Measurements from ENCODE around the gene RPS21.
"Not testable (repeated sequence)": the region's sequence is repeated elsewhere in the genome, so short reads cannot be mapped to it uniquely, and the experiment has no call there.

RPS21 gene

DNA sequence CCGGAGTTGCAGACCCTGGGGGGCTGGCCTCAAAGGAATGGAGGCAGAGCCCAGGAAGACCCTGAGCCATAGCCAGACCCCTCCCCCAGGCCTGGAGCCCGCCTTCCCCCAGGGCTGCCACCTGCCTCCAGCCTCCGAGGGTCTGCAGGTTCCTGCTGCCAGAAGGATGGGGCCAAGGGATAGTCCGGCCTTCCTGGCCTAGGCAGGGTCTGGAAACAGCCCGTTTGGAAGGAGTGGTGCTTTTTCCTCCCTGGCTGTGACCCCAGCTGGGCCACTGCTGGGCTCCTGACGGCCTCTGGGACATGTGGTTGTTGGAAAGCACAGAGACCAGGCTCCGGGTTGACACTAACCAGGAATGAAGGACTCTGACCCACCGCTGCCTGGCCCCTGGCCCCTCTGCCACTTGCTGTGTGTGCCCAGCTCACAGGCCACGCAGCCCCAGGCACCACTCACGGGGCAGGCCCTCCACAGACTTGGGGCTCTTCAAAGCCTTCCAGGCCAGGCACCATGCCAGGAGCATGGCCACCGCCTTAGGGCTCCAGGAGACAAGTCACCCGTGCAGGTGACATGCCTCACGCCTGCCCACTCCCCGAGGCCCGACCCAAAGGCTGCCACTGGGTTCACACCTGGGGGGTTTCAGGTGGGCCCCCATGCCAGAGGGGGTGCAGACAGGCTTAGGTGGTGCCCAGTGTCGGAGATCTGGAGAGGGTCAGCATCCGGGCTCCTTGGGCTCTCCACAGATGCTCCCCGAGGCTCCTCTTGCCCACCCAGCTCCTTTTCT lies 15.9 kb upstream of the RPS21 start:
- Histone ChIP-seq H3K4me1 (ENCODE audit: insufficient read depth, low read length) (peaks cover 39% of the 10 kb centered on the region), H3K27me3 (ENCODE audit: insufficient read depth, low read length) (no peaks in the 10 kb centered on the region), H2AFZ (ENCODE audit: low read depth, low read length) (no peak overlapping the region), H3K36me3 (ENCODE audit: insufficient read depth, low read length) (no peaks in the 10 kb centered on the region), H3K9me3 (ENCODE audit: low read length) (peaks cover 5% of the 10 kb centered on the region), H3K4me3 (ENCODE audit: low read length) (no peak overlapping the region)

DNA sequence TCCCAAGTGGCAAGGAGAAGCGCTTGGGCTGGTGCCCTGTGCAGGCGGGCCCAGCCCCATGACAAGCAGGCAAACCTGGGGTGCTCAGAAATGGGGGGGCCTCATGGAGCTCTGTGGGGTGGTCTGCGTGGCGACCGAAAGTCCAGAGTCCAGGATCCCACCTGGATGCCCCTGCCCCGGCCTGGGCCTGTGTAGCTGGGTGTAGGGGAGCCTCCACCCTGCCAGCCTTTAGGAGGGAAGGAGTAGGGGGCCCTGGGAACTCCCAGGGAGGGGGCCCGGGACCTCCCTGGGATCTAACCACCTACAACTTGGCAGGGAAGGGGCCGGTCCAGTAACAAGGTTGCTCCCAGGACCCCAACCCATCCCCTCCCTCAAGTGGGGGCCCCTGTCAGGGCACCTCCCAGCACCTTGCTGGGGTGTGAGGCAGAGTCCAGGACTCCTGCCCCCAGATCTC lies 15.3 kb upstream of the RPS21 start:
- peaks cover 40% of the 10 kb centered on the region for H3K4me1 ChIP-seq (ENCODE audit: insufficient read depth, low read length)
- H3K36me3 ChIP-seq (ENCODE audit: insufficient read depth, low read length) = no peaks in the 10 kb centered on the region
- H3K9me3 ChIP-seq (ENCODE audit: low read length) = peaks cover 5% of the 10 kb centered on the region
- no peaks in the 10 kb centered on the region for H3K27me3 ChIP-seq (ENCODE audit: insufficient read depth, low read length)
- H2AFZ ChIP-seq (ENCODE audit: low read depth, low read length) = no peak overlapping the region
- H3K4me3 ChIP-seq (ENCODE audit: low read length) = no peak overlapping the region

DNA sequence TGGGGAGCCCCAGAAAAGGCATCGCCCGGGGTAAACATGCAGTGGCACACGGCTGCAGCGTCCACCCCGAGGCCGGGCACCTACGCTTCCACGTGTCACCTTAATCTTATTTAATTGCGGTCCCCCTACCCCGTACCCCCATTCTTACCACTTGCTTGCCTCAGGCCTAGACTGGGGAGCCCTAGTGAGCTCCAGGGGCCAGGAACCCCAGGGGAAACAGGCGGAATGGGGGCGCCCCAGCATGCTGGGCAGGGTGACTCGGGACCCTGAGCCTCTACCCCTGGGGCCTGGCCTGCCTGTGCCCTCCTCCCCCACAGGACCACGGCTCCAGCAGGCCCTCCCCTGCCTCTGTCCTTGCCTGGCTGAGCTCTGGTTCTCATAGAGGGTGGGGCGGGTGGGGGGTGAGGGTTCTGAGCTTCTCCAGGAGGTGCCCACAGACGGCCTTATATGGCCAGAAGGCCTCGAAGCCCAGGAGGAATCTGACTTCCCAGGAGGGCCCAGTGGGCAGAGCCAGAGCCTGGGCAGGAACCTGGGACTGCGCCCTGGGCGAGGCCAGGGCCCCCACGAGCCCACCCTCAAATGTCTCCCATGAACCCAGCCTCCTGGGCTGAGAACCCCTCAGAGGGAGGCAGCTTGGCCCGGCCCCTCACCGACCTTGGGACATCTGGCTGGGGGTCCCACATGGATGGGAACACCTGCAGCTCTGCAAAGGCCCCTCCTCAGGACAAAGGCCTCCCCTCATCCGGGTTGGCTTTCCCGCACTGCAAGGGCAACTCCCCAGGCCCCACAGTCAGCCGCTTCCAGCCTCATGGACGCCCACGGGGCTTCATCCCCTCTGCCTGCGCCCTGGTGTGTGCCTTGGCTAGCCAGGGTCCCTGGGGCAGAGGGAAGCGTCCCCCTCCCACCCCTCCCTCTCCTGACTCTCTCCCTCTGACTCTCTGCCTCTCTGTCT lies 14.6 kb upstream of the RPS21 start:
- Histone ChIP-seq H3K27me3 (ENCODE audit: insufficient read depth, low read length) (no peaks in the 10 kb centered on the region), H2AFZ (ENCODE audit: low read depth, low read length) (no peak overlapping the region), H3K9me3 (ENCODE audit: low read length) (peaks cover 5% of the 10 kb centered on the region), H3K4me1 (ENCODE audit: insufficient read depth, low read length) (peaks cover 40% of the 10 kb centered on the region), H3K4me3 (ENCODE audit: low read length) (no peak overlapping the region), H3K36me3 (ENCODE audit: insufficient read depth, low read length) (no peaks in the 10 kb centered on the region)

DNA sequence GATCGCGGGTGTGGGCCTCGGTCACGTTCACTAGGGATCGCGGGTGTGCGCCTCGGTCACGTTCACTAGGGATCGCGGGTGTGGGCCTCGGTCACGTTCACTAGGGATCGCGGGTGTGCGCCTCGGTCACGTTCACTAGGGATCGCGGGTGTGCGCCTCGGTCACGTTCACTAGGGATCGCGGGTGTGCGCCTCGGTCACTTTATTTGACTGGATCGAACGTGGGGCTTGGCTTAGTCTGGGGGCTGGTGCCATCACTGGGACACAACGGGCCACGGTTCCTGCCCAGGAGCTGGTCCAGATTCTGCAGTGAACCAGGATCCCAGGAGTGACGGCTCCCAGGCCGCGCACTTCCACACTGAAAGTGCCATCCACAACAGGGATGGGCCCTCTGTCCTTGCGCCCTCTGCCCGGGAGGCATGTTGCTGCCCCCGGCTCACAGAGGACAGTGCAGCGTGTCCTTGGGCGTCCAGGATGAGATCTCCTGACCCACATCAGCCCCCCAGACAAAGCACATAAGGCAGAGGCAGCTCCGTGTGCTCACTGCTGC lies 13.2 kb upstream of the RPS21 start:
- peaks cover 26% of the 10 kb centered on the region for H3K4me1 ChIP-seq (ENCODE audit: insufficient read depth, low read length)
- H3K27me3 ChIP-seq (ENCODE audit: insufficient read depth, low read length); H3K4me3 ChIP-seq (ENCODE audit: low read length); H3K36me3 ChIP-seq (ENCODE audit: insufficient read depth, low read length); H2AFZ ChIP-seq (ENCODE audit: low read depth, low read length); H3K9me3 ChIP-seq (ENCODE audit: low read length): not testable (repeated sequence)

DNA sequence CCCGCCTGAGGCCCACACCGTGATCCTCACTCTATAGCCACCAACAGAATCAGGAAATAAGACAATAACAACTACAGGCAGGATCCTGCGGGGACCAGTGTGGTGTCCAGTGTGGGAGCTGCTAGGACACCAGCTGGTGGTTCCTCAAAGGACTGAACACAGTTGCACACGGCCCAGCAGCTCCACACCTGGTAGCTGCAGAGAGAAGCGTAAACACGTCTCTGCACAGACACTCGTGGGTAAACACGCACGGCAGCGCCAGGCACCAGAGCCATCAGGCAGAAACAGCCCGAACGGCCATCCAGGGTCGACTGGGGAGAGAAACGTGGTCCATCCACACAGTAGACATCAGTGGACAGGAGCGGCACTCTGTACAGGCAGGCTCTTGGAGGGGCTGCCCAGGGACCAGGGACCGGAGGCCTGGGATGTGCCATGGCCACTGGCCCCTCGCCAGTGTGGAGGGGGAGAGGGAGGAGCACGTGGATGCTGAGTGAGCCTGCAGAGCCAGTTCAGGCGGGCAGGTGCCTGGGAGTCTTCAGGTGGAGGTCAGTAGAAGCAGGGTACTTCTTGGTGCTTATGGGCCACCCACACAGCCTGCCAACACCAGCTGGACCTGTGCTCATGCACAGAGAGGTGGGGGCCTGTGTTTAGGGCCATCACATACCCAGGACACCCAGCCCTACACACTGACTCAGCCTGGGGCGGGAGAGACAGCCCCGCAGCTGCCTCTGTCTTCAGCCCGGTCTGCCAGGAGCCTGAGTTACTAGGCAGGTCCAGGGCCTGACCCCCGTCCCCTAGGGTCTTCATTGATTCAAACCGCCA lies 12.4 kb upstream of the RPS21 start:
- H3K4me3 ChIP-seq (ENCODE audit: low read length) = no peak overlapping the region
- peaks cover 5% of the 10 kb centered on the region for H3K9me3 ChIP-seq (ENCODE audit: low read length)
- H3K36me3 ChIP-seq (ENCODE audit: insufficient read depth, low read length) = no peaks in the 10 kb centered on the region
- peaks cover 19% of the 10 kb centered on the region for H3K4me1 ChIP-seq (ENCODE audit: insufficient read depth, low read length)
- no peak overlapping the region for H2AFZ ChIP-seq (ENCODE audit: low read depth, low read length)
- no peaks in the 10 kb centered on the region for H3K27me3 ChIP-seq (ENCODE audit: insufficient read depth, low read length)

DNA sequence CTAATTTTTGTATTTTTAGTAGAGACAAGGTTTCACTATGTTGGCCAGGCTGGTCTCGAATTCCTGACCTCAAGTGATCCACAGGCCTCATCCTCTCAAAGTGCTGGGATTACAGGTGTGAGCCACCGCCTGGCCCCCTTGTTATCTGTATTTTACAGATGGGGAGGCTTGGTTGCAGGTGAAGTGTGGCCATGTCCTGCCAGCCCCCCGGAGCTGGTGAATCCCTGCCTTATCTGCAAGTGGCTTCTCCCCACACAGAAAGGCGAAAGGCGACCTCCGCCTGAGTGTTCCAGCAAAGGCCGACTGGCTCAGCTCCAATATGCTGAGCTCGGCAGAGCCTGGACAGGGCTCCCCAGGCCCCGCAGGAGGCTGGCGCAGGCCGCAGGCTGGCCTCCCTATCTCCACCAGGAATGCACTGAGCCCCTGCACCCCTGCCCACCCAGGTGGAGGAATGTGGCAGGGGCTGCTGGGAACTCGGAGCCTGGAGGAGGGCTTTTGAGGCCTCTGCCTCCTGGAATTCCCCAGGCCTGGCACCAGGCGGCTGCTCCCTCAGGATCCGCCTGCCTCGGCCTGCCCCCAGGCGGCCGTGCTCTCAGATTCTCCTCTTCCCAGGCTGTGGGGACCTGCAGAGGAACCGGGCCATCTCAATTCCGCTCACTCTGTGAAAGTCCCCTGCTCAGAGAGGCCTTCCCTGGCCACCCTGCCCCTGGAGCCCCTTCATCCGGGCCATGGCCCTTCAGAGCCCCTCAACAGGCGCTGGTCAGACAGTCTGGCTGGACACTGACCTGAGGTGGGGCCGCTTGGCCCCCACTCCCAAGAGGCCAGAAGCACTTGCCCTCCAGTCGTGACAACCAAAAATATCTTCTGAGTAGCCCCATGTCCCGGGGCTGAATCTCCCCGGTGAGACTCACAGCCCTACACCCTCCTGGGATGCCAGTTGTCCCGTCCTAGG lies 10.5 kb upstream of the RPS21 start:
- H3K4me1 ChIP-seq (ENCODE audit: insufficient read depth, low read length) = peaks cover 5% of the 10 kb centered on the region
- no peak overlapping the region for H3K4me3 ChIP-seq (ENCODE audit: low read length)
- no peak overlapping the region for H2AFZ ChIP-seq (ENCODE audit: low read depth, low read length)
- H3K9me3 ChIP-seq (ENCODE audit: low read length) = peaks cover 5% of the 10 kb centered on the region
- no peaks in the 10 kb centered on the region for H3K36me3 ChIP-seq (ENCODE audit: insufficient read depth, low read length)
- H3K27me3 ChIP-seq (ENCODE audit: insufficient read depth, low read length) = no peaks in the 10 kb centered on the region

DNA sequence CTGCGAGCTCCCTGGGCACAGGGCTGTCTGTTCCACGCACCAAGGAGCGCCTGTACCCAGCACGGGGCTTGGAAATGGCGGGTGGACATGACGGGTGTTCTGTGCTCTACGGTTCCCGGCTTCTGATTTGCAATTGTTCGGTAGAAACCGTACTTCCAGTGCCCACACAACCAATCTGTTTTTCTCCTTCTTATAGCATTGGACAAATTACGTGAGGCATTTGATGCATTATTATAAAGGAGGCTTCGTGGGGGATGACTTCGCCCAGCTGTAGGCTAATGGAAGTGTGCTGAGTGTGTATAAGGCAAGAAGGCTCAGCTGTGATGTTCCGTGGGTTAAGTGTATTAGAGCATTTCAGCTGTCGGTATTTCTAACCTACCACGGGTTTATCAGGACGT lies 9.8 kb upstream of the RPS21 start:
- Histone ChIP-seq H2AFZ (ENCODE audit: low read depth, low read length) (no peak overlapping the region), H3K27me3 (ENCODE audit: insufficient read depth, low read length) (no peaks in the 10 kb centered on the region), H3K36me3 (ENCODE audit: insufficient read depth, low read length) (peaks cover 6% of the 10 kb centered on the region), H3K9me3 (ENCODE audit: low read length) (peaks cover 5% of the 10 kb centered on the region), H3K4me3 (ENCODE audit: low read length) (no peak overlapping the region), H3K4me1 (ENCODE audit: insufficient read depth, low read length) (peaks cover 5% of the 10 kb centered on the region)

DNA sequence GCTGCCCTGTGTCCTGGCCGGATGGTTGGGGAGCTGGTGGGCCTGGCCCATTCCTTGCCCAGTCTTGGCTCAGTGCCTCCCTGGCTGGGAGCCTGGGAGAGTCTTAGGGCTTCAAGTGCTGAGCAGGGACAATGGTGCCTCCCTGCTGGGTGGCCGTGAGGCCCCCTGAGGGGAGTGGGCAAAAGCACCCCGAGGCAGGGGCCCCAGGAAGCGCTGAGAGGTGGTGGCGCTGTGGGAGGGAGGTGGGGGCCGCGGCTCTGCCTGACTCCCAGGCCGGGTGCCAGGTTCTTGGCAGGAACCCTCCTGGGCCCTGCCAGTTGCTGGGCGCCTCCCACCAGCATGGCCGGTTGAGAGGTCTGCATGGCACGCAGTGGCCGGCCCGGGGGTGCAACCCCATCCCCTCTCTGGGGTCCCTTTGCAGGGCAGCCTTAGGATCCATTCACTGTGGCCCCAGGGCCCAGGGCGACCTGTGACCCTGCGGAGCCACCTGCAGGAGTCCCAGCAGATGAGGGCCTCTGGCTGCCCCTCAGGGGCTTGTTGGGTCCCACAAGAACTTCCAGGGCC lies 9.2 kb upstream of the RPS21 start:
- Histone ChIP-seq H3K4me3 (ENCODE audit: low read length) (no peak overlapping the region), H2AFZ (ENCODE audit: low read depth, low read length) (no peak overlapping the region), H3K4me1 (ENCODE audit: insufficient read depth, low read length) (peaks cover 6% of the 10 kb centered on the region), H3K9me3 (ENCODE audit: low read length) (peaks cover 5% of the 10 kb centered on the region), H3K27me3 (ENCODE audit: insufficient read depth, low read length) (no peaks in the 10 kb centered on the region), H3K36me3 (ENCODE audit: insufficient read depth, low read length) (peaks cover 8% of the 10 kb centered on the region)

DNA sequence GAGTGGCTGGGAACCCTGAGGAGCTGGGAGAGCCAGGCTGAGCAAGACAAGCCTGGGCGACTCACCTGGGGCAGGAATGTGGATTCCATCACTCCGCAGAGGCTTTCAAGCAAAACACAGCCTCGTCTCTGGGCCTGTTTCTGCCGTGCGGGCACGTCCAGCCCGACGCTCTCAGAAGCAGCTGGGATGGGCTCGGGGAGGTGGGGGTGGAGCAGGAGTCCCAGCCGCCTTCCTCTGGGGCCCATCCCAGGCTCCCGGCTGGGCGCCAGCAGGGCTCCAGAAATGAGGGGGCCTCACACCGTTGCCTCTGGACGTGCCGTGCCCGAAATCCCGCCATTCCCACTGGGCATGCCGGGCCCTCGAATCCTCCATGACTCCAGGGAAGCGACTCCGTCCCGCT lies 8.7 kb upstream of the RPS21 start:
- no peak overlapping the region for H2AFZ ChIP-seq (ENCODE audit: low read depth, low read length)
- H3K4me1 ChIP-seq (ENCODE audit: insufficient read depth, low read length) = peaks cover 6% of the 10 kb centered on the region
- peaks cover 5% of the 10 kb centered on the region for H3K9me3 ChIP-seq (ENCODE audit: low read length)

DNA sequence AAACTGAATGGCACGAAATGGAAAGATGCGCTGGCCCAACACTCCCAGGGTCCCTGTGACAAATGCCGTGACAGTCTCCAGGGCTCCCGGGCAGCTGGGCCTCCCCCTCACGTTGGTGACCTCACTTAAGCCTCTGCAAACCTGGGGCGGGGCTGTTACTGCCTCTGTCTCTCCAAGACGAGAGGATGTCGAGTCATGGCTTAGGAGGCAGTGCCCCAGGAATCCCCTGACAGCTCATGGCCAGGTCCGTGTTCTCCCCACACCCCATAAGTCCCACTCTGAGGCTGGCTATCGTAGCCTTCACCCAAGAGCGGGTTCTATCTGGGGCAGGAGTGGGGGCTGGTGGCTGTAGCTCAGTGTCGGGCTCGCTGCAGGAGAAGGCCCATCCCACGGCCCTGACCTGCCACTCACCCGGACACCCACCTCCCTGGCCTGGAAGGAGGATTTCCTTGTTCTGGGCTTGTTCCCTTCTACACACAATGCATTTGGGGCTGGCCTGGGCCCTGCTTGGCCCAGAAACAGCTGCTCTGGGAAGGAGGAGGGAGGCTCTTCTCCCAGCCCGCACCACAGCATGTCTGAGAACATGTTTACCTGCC lies 5.6 kb upstream of the RPS21 start:
- H3K4me1 ChIP-seq (ENCODE audit: insufficient read depth, low read length) = peaks cover 9% of the 10 kb centered on the region
- H3K36me3 ChIP-seq (ENCODE audit: insufficient read depth, low read length) = peaks cover 8% of the 10 kb centered on the region
- no peaks in the 10 kb centered on the region for H3K27me3 ChIP-seq (ENCODE audit: insufficient read depth, low read length)
- H2AFZ ChIP-seq (ENCODE audit: low read depth, low read length) = no peak overlapping the region
- H3K4me3 ChIP-seq (ENCODE audit: low read length) = no peak overlapping the region
- no peaks in the 10 kb centered on the region for H3K9me3 ChIP-seq (ENCODE audit: low read length)

More for the DNA sequence above, 8.7 kb upstream of the RPS21 start:
- Histone ChIP-seq H3K4me3 (ENCODE audit: low read length) (no peak overlapping the region), H3K36me3 (ENCODE audit: insufficient read depth, low read length) (peaks cover 8% of the 10 kb centered on the region), H3K27me3 (ENCODE audit: insufficient read depth, low read length) (no peaks in the 10 kb centered on the region)

DNA sequence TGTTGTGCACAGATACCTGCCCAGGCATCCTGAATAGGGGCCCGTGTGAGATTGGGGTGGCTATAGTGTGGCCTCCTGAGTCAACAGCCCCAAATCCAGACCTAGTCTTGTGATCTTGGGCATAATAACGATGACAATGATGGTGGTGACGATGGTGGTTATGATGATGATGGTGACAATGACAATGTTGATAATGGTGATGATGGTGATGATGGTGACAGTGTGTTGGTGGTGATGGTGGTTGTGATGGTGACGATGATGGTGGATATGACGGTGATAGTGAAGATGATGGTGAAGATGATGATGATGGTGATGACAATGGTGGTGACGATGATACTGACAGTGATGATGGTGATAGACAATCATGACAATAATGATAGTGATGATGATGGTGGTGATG lies 5.1 kb upstream of the RPS21 start:
- Histone ChIP-seq H2AFZ (ENCODE audit: low read depth, low read length) (no peak overlapping the region), H3K4me3 (ENCODE audit: low read length) (no peak overlapping the region), H3K4me1 (ENCODE audit: insufficient read depth, low read length) (peaks cover 8% of the 10 kb centered on the region), H3K9me3 (ENCODE audit: low read length) (no peaks in the 10 kb centered on the region), H3K27me3 (ENCODE audit: insufficient read depth, low read length) (no peaks in the 10 kb centered on the region), H3K36me3 (ENCODE audit: insufficient read depth, low read length) (peaks cover 8% of the 10 kb centered on the region)

Data from neuron (in vitro differentiated cells).